Right hindlimb (tissue), 1 donor: Measurements from ENCODE around the gene EDN3.
A peak's percentile ranks its signal among the peaks of the same experiment; 100 is the strongest.

Experiments used
- DNase-seq: peaks from one replicate; pipeline ENCODE4 v3.0.0-alpha.2; 2018

EDN3 gene

GRCh38 chr20:59300333-59301081 is at the start of gene EDN3:
Gene EDN3, plus strand, starts transcription at chr20:59300611. Its CDS starts 202 bp downstream, at chr20:59300813.
- DNase-seq = peak; percentile 42

GRCh38 chr20:59253325-59253724 is 47.1 kb upstream of the EDN3 start:
- DNase-seq = no peak

- DNase-seq = no peak
These were observed 46.6 kb upstream of the EDN3 start for GRCh38 chr20:59253779-59254319.

- DNase-seq = no peak
These were observed 45.2 kb upstream of the EDN3 start for GRCh38 chr20:59255256-59255655.

GRCh38 chr20:59258221-59258621 is 42.2 kb upstream of the EDN3 start:
- no peak for DNase-seq

- no peak for DNase-seq
These were observed 40.5 kb upstream of the EDN3 start for GRCh38 chr20:59259946-59260345.

GRCh38 chr20:59265298-59265697 is 35.1 kb upstream of the EDN3 start:
- no peak for DNase-seq

GRCh38 chr20:59268870-59269269 is 31.5 kb upstream of the EDN3 start:
- no peak for DNase-seq

GRCh38 chr20:59269411-59270025 is 30.9 kb upstream of the EDN3 start:
- DNase-seq = no peak

GRCh38 chr20:59270380-59270779 is 30.0 kb upstream of the EDN3 start:
- DNase-seq = no peak

GRCh38 chr20:59273739-59274357 is 26.6 kb upstream of the EDN3 start:
- DNase-seq = no peak

- DNase-seq = no peak
These were observed 23.5 kb upstream of the EDN3 start for GRCh38 chr20:59276938-59277337.

- DNase-seq = no peak
These were observed 15.9 kb upstream of the EDN3 start for GRCh38 chr20:59284470-59284869.

- no peak for DNase-seq
These were observed 10.4 kb upstream of the EDN3 start for GRCh38 chr20:59289994-59290393.

GRCh38 chr20:59291740-59292383 is 8.5 kb upstream of the EDN3 start:
- DNase-seq = no peak

GRCh38 chr20:59295531-59295930 is 4.9 kb upstream of the EDN3 start:
- no peak for DNase-seq

GRCh38 chr20:59297686-59298085 is 2.7 kb upstream of the EDN3 start:
- no peak for DNase-seq

- DNase-seq = no peak
These were observed 472 bp upstream of the EDN3 start for GRCh38 chr20:59299945-59300332.

GRCh38 chr20:59301343-59302007 is 1.1 kb downstream of the EDN3 start:
- no peak for DNase-seq

- no peak for DNase-seq
These were observed 5.7 kb downstream of the EDN3 start for GRCh38 chr20:59305908-59306655.

- DNase-seq = no peak
These were observed 6.9 kb downstream of the EDN3 start for GRCh38 chr20:59307270-59307669.
